ENCODE measurements around the gene SELENBP1. TPM values are rescaled to one million over a fixed set of nuclear protein-coding genes. Genes with fewer than 3 reads are reported as not detected.
A peak's percentile ranks its signal among the peaks of the same experiment; 100 is the strongest.

The SELENBP1 gene
- not detected for total RNA-seq

DNA sequence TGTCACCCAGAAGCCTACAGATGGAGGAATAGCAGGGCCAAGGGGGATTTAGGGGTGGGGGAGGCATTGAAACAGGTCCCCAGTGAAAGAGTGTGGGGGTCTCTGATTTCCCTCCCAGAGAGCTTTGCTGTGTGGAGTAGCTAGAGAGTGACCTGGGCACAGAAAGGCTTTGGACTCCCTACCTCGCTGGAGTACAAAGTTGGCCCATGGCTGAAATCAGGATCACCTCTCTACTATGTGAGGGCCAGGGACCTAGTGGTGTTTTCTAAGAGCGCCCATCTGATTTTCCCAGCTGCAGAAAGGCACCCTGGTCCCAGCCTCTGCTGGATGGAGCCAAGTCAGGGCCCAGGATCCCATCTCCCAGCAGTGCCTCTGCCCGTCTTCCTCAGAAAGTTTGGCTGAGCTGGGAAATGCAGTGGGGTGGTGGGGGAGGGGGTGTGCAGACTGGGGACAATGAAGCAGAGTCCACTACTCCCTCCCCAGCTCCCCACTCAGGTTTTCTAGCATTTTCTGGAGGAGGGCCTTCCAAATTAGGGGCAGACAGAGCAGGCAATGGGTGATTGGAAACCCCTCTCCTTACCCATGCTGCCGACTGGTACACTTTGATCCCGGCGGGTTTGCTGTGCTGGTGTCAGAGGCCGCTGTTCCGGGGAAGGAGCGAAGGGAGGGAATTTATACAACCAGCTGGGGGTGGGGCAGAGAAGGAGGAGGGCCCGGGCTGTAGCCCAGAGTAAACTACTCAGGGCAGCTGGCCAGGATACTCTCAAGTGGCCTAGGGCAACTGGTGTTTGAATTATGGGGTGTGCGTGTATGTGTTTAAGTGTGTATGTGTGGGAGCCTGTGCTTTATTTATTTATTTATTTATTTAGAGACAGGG lies at the start of gene SELENBP1:
Gene SELENBP1 (minus strand): TSS at position 648 of the 877 bp plus-strand sequence. CDS start 64 bp downstream, at position 584.
- H3K9me3 Mint-ChIP-seq = no peaks in the 10 kb centered on the region
- H3K27ac Mint-ChIP-seq = no peak within 1 kb of the TSS
- DNase-seq (ENCODE audit: low spot score) = no peak
- H3K4me3 Mint-ChIP-seq = no peak within 1 kb of the TSS
- ATAC-seq = no peak
- no peaks in the 10 kb centered on the region for H3K4me1 Mint-ChIP-seq (ENCODE audit: low read depth in 2 of 2)
- no peaks in the 10 kb centered on the region for H3K36me3 Mint-ChIP-seq
- H3K27me3 Mint-ChIP-seq = peaks cover 0 to 3% of the 10 kb centered on the region in 2 donors

- no peaks in the 10 kb centered on the region for H3K4me1 Mint-ChIP-seq (ENCODE audit: low read depth in 2 of 2)
- H3K9me3 Mint-ChIP-seq = no peaks in the 10 kb centered on the region
- H3K36me3 Mint-ChIP-seq = peaks cover 21% of the 10 kb centered on the region
- DNase-seq (ENCODE audit: low spot score) (no peak), ATAC-seq (no peak)
- no peaks in the 10 kb centered on the region for H3K27me3 Mint-ChIP-seq
- H3K27ac Mint-ChIP-seq = no peak overlapping the region
- no peak overlapping the region for H3K4me3 Mint-ChIP-seq
Measured at GRCh38 chr1:151419819-151420218, 47.3 kb upstream of the SELENBP1 start.

- Mint-ChIP-seq H3K9me3 (no peaks in the 10 kb centered on the region), H3K27ac (no peak overlapping the region), H3K36me3 (peaks cover 13% of the 10 kb centered on the region), H3K4me1 (ENCODE audit: low read depth in 2 of 2) (no peaks in the 10 kb centered on the region), H3K27me3 (no peaks in the 10 kb centered on the region), H3K4me3 (no peak overlapping the region)
- ATAC-seq (no peak), DNase-seq (ENCODE audit: low spot score) (no peak)
Measured at GRCh38 chr1:151418081-151418480, 45.6 kb upstream of the SELENBP1 start.

- ATAC-seq (no peak), DNase-seq (ENCODE audit: low spot score) (no peak)
- H3K9me3 Mint-ChIP-seq = no peaks in the 10 kb centered on the region
- H3K4me3 Mint-ChIP-seq = no peak overlapping the region
- H3K36me3 Mint-ChIP-seq = peaks cover 12% of the 10 kb centered on the region
- H3K4me1 Mint-ChIP-seq (ENCODE audit: low read depth in 2 of 2) = no peaks in the 10 kb centered on the region
- H3K27ac Mint-ChIP-seq = no peak overlapping the region
- no peaks in the 10 kb centered on the region for H3K27me3 Mint-ChIP-seq
Measured at GRCh38 chr1:151416231-151416630, 43.7 kb upstream of the SELENBP1 start.

- H3K9me3 Mint-ChIP-seq = no peaks in the 10 kb centered on the region
- peaks cover 35% of the 10 kb centered on the region for H3K36me3 Mint-ChIP-seq
- no peak for DNase-seq (ENCODE audit: low spot score)
- H3K27ac Mint-ChIP-seq = no peak overlapping the region
- no peaks in the 10 kb centered on the region for H3K27me3 Mint-ChIP-seq
- H3K4me3 Mint-ChIP-seq = no peak overlapping the region
- no peak for ATAC-seq
- no peaks in the 10 kb centered on the region for H3K4me1 Mint-ChIP-seq (ENCODE audit: low read depth in 2 of 2)
Measured at GRCh38 chr1:151411884-151412283, 39.4 kb upstream of the SELENBP1 start.

DNA sequence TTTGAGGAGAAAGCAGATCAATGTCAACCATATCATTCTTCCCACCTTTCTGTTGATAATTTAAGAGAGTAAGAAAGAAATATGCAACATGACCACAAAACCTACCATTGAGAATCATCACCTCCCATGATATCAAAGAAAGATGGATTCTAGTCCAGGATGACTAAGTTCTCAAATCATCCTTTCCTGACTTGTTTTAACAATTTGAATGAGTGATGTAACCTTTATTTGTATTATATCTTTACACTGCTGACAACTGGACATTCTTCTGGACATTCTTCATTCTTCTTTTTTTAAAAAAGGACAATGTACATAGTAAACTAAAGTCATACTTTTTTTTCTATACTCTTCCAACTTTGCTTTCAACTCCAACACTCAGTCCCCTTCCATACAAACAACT lies 36.4 kb upstream of the SELENBP1 start:
- ATAC-seq = no peak

DNA sequence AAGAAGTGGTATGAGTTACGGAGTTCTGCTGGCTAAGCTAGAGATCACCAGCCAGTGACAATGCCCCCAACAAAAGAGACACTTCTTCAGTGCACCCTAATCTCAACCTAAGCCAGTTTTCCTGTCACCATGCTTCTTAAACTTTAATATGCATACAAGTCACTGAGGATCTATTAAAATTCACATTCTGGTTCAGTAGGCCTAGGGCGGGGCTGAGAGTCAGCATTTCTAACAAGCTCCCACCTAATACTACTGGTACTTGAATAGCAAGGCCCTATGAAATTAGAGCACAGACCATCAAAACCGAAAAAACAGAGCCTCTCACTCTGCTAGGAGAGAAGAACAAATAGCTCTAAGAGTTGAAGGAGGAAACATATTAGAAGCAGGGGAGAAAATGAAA lies 34.8 kb upstream of the SELENBP1 start:
- no peak for ATAC-seq
- Mint-ChIP-seq H3K27me3 (no peaks in the 10 kb centered on the region), H3K9me3 (no peaks in the 10 kb centered on the region), H3K27ac (no peak overlapping the region), H3K4me1 (ENCODE audit: low read depth in 2 of 2) (peaks cover 0 to 9% of the 10 kb centered on the region in 2 donors), H3K36me3 (peaks cover 55% of the 10 kb centered on the region), H3K4me3 (no peak overlapping the region)
- DNase-seq (ENCODE audit: low spot score) = no peak

More for the DNA sequence above, 36.4 kb upstream of the SELENBP1 start:
- H3K4me1 Mint-ChIP-seq (ENCODE audit: low read depth in 2 of 2) = peaks cover 0 to 2% of the 10 kb centered on the region in 2 donors
- peaks cover 44% of the 10 kb centered on the region for H3K36me3 Mint-ChIP-seq
- H3K9me3 Mint-ChIP-seq = no peaks in the 10 kb centered on the region
- no peak overlapping the region for H3K4me3 Mint-ChIP-seq
- no peaks in the 10 kb centered on the region for H3K27me3 Mint-ChIP-seq
- H3K27ac Mint-ChIP-seq = peak overlapping the region in 1 of 2 donors; percentile 10
- DNase-seq (ENCODE audit: low spot score) = no peak

GRCh38 chr1:151406176-151406575 lies 33.7 kb upstream of the SELENBP1 start:
- Mint-ChIP-seq H3K27ac (peak overlapping the region in 1 of 2 donors; percentile 34), H3K4me1 (ENCODE audit: low read depth in 2 of 2) (peaks cover 8 to 20% of the 10 kb centered on the region in 2 donors), H3K36me3 (peaks cover 62% of the 10 kb centered on the region)

GRCh38 chr1:151405187-151405951 lies 32.9 kb upstream of the SELENBP1 start:
- Mint-ChIP-seq H3K4me1 (ENCODE audit: low read depth in 2 of 2) (peaks cover 16 to 28% of the 10 kb centered on the region in 2 donors), H3K27ac (peak overlapping the region in 1 of 2 donors; percentile 34), H3K27me3 (no peaks in the 10 kb centered on the region), H3K4me3 (no peak overlapping the region), H3K9me3 (no peaks in the 10 kb centered on the region), H3K36me3 (peaks cover 62% of the 10 kb centered on the region)
- peak; percentile 20 to 28 for ATAC-seq
- DNase-seq (ENCODE audit: low spot score) = no peak

More at GRCh38 chr1:151406176-151406575, 33.7 kb upstream of the SELENBP1 start:
- Mint-ChIP-seq H3K4me3 (no peak overlapping the region), H3K9me3 (no peaks in the 10 kb centered on the region), H3K27me3 (no peaks in the 10 kb centered on the region)
- no peak for ATAC-seq
- no peak for DNase-seq (ENCODE audit: low spot score)

GRCh38 chr1:151403612-151404011 lies 31.1 kb upstream of the SELENBP1 start:
- no peak for DNase-seq (ENCODE audit: low spot score)
- no peak for ATAC-seq
- Mint-ChIP-seq H3K9me3 (no peaks in the 10 kb centered on the region), H3K4me3 (no peak overlapping the region), H3K4me1 (ENCODE audit: low read depth in 2 of 2) (peaks cover 28 to 41% of the 10 kb centered on the region in 2 donors), H3K27ac (peak overlapping the region; percentile 3 to 59), H3K27me3 (no peaks in the 10 kb centered on the region), H3K36me3 (peaks cover 60% of the 10 kb centered on the region)

GRCh38 chr1:151402764-151403163 lies 30.3 kb upstream of the SELENBP1 start:
- peak overlapping the region; percentile 15 for H3K4me3 Mint-ChIP-seq
- H3K36me3 Mint-ChIP-seq = peaks cover 60% of the 10 kb centered on the region
- H3K27ac Mint-ChIP-seq = peak overlapping the region; percentile 99 to 100
- no peaks in the 10 kb centered on the region for H3K27me3 Mint-ChIP-seq
- peaks cover 30 to 41% of the 10 kb centered on the region in 2 donors for H3K4me1 Mint-ChIP-seq (ENCODE audit: low read depth in 2 of 2)
- no peak for DNase-seq (ENCODE audit: low spot score)
- ATAC-seq = no peak
- H3K9me3 Mint-ChIP-seq = no peaks in the 10 kb centered on the region

DNA sequence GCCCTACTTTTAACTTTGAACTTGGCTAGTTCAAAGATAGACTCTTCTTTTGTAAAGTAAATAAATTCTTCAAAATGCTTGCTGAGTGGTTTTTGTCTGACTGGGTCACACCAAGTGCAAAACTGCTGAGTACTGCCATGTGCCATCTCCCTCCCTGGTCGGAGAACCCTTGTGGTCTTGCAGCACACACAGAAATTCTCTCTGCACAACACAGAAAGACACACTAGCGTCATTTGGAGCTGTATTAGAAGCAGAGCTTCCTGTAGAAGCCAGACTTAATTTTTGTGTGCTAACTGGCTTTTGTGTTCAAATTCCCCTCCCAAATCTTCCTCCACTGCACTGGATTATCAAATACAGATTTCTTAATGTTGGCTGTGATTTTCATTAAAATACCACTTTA lies 29.4 kb upstream of the SELENBP1 start:
- no peaks in the 10 kb centered on the region for H3K27me3 Mint-ChIP-seq
- no peak for ATAC-seq
- H3K4me3 Mint-ChIP-seq = peak overlapping the region; percentile 100
- H3K4me1 Mint-ChIP-seq (ENCODE audit: low read depth in 2 of 2) = peaks cover 30 to 42% of the 10 kb centered on the region in 2 donors
- H3K9me3 Mint-ChIP-seq = no peaks in the 10 kb centered on the region
- no peak for DNase-seq (ENCODE audit: low spot score)
- H3K36me3 Mint-ChIP-seq = peaks cover 52% of the 10 kb centered on the region
- peak overlapping the region; percentile 99 to 100 for H3K27ac Mint-ChIP-seq

- ATAC-seq (no peak), DNase-seq (ENCODE audit: low spot score) (no peak)
- peak overlapping the region; percentile 100 for H3K4me3 Mint-ChIP-seq
- H3K9me3 Mint-ChIP-seq = no peaks in the 10 kb centered on the region
- peaks cover 50% of the 10 kb centered on the region for H3K36me3 Mint-ChIP-seq
- H3K27ac Mint-ChIP-seq = peak overlapping the region; percentile 99 to 100
- H3K4me1 Mint-ChIP-seq (ENCODE audit: low read depth in 2 of 2) = peaks cover 30 to 46% of the 10 kb centered on the region in 2 donors
- no peaks in the 10 kb centered on the region for H3K27me3 Mint-ChIP-seq
Measured at GRCh38 chr1:151401125-151401788, 28.8 kb upstream of the SELENBP1 start.
